PFSK-1 (cell line): ENCODE data around the gene MRPL49.

Experiments used
- FOXP2 ChIP-seq: optimal IDR thresholded peaks from 2 replicates; pipeline ENCODE3; 2011; ENCODE audit warnings: borderline replicate concordance, control low read depth, inconsistent platforms; ENCODE audit not compliant: insufficient read depth; ENCODE audit errors: extremely low read length, extremely low read depth
- POLR2AphosphoS5 ChIP-seq: IDR thresholded peaks from 2 replicates; pipeline ENCODE4 v1.6.1; 2012; ENCODE audit warnings: low read depth, mild to moderate bottlenecking, control low read depth, low read length, moderate library complexity
- REST ChIP-seq, 2 experiments: IDR thresholded peaks; 2 replicates each; pipeline versions ENCODE4 v1.6.1 to v1.8.0; 2011 to 2012; ENCODE audit warnings: low read depth in 2 of 2, low read length in 2 of 2, control low read depth in 1 of 2, inconsistent platforms in 1 of 2, mild to moderate bottlenecking in 1 of 2, moderate library complexity in 1 of 2; ENCODE audit not compliant: insufficient read depth in 1 of 2
- SIN3A ChIP-seq: IDR thresholded peaks from 2 replicates; pipeline ENCODE4 v1.6.1; 2012; ENCODE audit warnings: mild to moderate bottlenecking, low read length, moderate library complexity, borderline replicate concordance; ENCODE audit not compliant: insufficient read depth
- TAF1 ChIP-seq: IDR thresholded peaks from 2 replicates; pipeline ENCODE4 v1.6.1; 2012; ENCODE audit warnings: low read length, control low read depth, borderline replicate concordance; ENCODE audit not compliant: insufficient read depth

- no peak for TF ChIP-seq FOXP2
- no peak for TF ChIP-seq REST (IDR thresholded peaks at IDR 0.05; ENCODE audit: insufficient read depth in 1 of 2, low read depth in 2 of 2, low read length in 2 of 2)
- no peak for TF ChIP-seq TAF1
- no peak for TF ChIP-seq POLR2AphosphoS5
- no peak for TF ChIP-seq SIN3A
Observed at GRCh38 chr11:65151331-65151899, 29.3 kb downstream of the MRPL49 start.
